Sigmoid colon (tissue), 7 donors: ENCODE data around the gene FBLN1. TPM values are rescaled to one million over a fixed set of nuclear protein-coding genes. Genes with fewer than 3 reads are reported as not detected.

ENCODE experiments used
- DNase-seq: peaks from one replicate; pipeline ENCODE4 v3.0.0-alpha.2; 2019
- H3K27ac ChIP-seq, 4 donors: fragments of 200-600 bp; sonication (generic); one replicate each; pipeline ENCODE4 v1.5.1; 2016 to 2019; ENCODE audit warnings: mild to moderate bottlenecking in 1 of 4
- H3K27me3 ChIP-seq, 3 donors: fragments of 200-600 bp; sonication (generic); one replicate each; pipeline ENCODE4 v1.5.1; 2019; ENCODE audit warnings: mild to moderate bottlenecking in 1 of 3
- H3K36me3 ChIP-seq, 4 donors: fragments of 200-600 bp; sonication (generic); one replicate each; pipeline ENCODE4 v1.5.1; 2016 to 2019
- H3K4me1 ChIP-seq, 4 donors: fragments of 200-600 bp; sonication (generic); one replicate each; pipeline ENCODE4 v1.5.1; 2017 to 2019
- H3K4me3 ChIP-seq, 4 donors: fragments of 200-600 bp; sonication (generic); one replicate each; pipeline ENCODE4 v1.5.1; 2017 to 2019; ENCODE audit warnings: mild to moderate bottlenecking in 2 of 4, moderate library complexity in 1 of 4
- H3K9me3 ChIP-seq, 4 donors: fragments of 200-600 bp in 3 of 4; sonication (generic) in 3 of 4; one replicate each; pipeline versions ENCODE4 v1.5.1 to v1.6.1; 2013 to 2019
- EP300 ChIP-seq, 4 donors: sonication (generic); formaldehyde crosslinking; IDR thresholded peaks; one replicate each; pipeline ENCODE4 v1.6.1; 2017; ENCODE audit warnings: antibody characterized with exemption in 4 of 4
- POLR2A ChIP-seq, 2 donors: fragments of 450-650 bp; IDR thresholded peaks; one replicate each; pipeline ENCODE4 v1.6.1; 2016; ENCODE audit warnings: antibody characterized with exemption in 2 of 2, mild to moderate bottlenecking in 2 of 2, moderate library complexity in 2 of 2
- POLR2AphosphoS5 ChIP-seq, 4 donors: sonication (generic); formaldehyde crosslinking; IDR thresholded peaks; one replicate each; pipeline ENCODE4 v1.6.1; 2017; ENCODE audit warnings: antibody characterized with exemption in 4 of 4
- WGBS, 2 donors: extraction: QIAGEN DNeasy Blood & Tissue Kit; methylation state at CpG; one replicate each; pipeline ENCODE4 v1.1.7; 2013; 5-methylcytosine and 5-hydroxymethylcytosine counted together
- intact Hi-C: fragments of 100-400 bp; cut with DNase I; formaldehyde crosslinking; loops from one replicate; pipeline ENCODE4 v1.15.1; 2023
- polyA plus RNA-seq, 3 donors: library from polyadenylated mRNA; stranded (reverse); fragments of 200-250 nt; gene quantifications; one replicate each; pipeline ENCODE4 v1.2.3, GENCODE V29; 2013
- total RNA-seq, 4 donors: library from RNA; depleted of rRNA; stranded (reverse); fragments of >200 nt; gene quantifications; one replicate each; pipeline ENCODE4 v1.1.0, GENCODE V29; 2016
- TF ChIP-seq, protein P1 (sequence below), 4 experiments: fragments of 450-650 bp in 3 of 4; fragments of 200-600 bp in 1 of 4; IDR thresholded peaks; one replicate each; pipeline ENCODE4 v1.5.1; 2016 to 2019; ENCODE audit warnings: antibody characterized with exemption in 4 of 4, mild to moderate bottlenecking in 3 of 4, moderate library complexity in 2 of 4
- donor health status: healthy with polysubstance abuse.
- donor health status: Bipolar disorder and iron deficiency.
- donor health status: healthy.

The FBLN1 gene
- total and polyA plus RNA-seq, 7 donors, result 9.0 to 230 (median 123) TPM

DNA sequence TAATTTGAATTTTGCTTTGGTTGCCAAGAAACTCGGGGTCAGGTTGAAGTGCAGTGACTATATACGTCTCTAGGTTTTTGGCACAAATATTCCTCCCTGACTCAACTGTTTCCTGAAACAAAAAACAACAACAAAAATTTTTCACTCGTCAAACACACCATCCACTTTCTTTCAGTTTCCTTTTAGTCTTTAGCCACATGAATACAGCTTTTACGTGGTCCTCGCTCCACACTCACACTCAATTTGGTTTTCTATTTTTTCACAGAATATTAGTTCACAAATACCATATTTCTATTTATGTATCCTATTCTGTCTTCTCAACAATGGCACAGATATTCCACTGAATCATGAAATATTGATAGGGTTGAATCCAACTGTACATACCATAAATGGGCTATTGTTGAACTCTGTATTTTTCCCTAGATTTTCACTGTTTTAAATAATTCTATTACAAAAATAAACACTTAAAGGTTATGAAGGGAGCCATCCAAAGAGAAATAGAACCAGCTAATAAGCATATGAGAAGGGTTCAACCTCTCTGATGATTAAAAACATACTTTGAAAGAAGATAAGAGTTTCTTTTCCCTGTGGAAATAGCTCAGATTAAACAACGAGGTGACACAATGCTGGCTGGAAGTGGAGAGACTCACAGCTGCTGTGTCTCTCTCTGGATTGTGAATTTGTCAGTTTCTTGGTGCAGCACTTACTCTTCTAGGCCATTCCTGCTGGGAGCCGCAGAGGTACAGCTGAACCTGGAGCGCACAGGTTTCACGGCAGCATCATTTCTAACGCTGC, 5.1 kb upstream of the FBLN1 start:
- TF ChIP-seq POLR2AphosphoS5 (IDR thresholded peaks at IDR 0.05) (peak in 3 of 4 donors; percentile 15 to 52 (median 49)), EP300 (IDR thresholded peaks at IDR 0.05) (no peak), POLR2A (IDR thresholded peaks at IDR 0.05) (no peak)
- peaks cover 0 to 5% (median 5%) of the 10 kb centered on the region in 3 donors for H3K27me3 ChIP-seq
- intact Hi-C loops, result loop anchor here (5.0 kb wide), 1 partner anchor 45 kb away; no protein-coding TSS in a partner anchor
- no peak overlapping the region for H3K4me3 ChIP-seq
- DNase-seq, result no peak
- peak overlapping the region; percentile 34 to 57 (median 43) for H3K27ac ChIP-seq
- no peaks in the 10 kb centered on the region for H3K9me3 ChIP-seq
- peaks cover 0 to 18% (median 7%) of the 10 kb centered on the region in 4 donors for H3K4me1 ChIP-seq
- WGBS, 2 donors, result 58 to 62% methylated on average over 10 of the region's 10 CpGs
- no peaks in the 10 kb centered on the region for H3K36me3 ChIP-seq

DNA sequence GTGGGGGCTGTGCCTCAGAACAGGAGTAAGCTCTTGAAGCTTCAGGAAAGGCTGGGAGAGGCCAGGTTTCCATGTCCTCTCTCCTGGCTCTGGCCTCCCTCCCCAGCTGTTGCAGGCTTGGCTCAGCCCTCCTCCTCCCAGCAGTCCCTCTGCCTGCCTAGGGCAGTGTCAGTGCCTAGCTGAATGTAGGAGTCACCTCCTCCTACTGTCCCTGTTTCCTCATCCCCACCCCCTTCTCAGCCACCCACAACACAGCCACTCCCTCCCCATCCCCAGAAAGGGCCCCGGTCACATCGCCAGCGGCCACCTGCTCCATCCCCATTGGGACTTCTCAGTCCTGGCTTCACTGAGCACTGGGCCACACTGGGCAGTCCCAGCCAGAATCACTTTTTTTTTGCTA, 2.9 kb upstream of the FBLN1 start:
- peak overlapping the region; percentile 20 to 50 (median 46) for H3K27ac ChIP-seq
- peaks cover 8 to 21% (median 11%) of the 10 kb centered on the region in 3 donors for H3K27me3 ChIP-seq
- peaks cover 0 to 37% (median 27%) of the 10 kb centered on the region in 4 donors for H3K4me1 ChIP-seq
- intact Hi-C loops, result loop anchor here (5.0 kb wide), 1 partner anchor 47 kb away; no protein-coding TSS in a partner anchor
- no peaks in the 10 kb centered on the region for H3K9me3 ChIP-seq
- H3K4me3 ChIP-seq, result no peak overlapping the region
- no peaks in the 10 kb centered on the region for H3K36me3 ChIP-seq
- peak; percentile 92 for DNase-seq
- no peak for TF ChIP-seq POLR2AphosphoS5 (IDR thresholded peaks at IDR 0.05)
- TF ChIP-seq, protein P1, sequence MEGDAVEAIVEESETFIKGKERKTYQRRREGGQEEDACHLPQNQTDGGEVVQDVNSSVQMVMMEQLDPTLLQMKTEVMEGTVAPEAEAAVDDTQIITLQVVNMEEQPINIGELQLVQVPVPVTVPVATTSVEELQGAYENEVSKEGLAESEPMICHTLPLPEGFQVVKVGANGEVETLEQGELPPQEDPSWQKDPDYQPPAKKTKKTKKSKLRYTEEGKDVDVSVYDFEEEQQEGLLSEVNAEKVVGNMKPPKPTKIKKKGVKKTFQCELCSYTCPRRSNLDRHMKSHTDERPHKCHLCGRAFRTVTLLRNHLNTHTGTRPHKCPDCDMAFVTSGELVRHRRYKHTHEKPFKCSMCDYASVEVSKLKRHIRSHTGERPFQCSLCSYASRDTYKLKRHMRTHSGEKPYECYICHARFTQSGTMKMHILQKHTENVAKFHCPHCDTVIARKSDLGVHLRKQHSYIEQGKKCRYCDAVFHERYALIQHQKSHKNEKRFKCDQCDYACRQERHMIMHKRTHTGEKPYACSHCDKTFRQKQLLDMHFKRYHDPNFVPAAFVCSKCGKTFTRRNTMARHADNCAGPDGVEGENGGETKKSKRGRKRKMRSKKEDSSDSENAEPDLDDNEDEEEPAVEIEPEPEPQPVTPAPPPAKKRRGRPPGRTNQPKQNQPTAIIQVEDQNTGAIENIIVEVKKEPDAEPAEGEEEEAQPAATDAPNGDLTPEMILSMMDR (IDR thresholded peaks at IDR 0.05), result no peak
- no peak for TF ChIP-seq POLR2A (IDR thresholded peaks at IDR 0.05)
- no peak for TF ChIP-seq EP300 (IDR thresholded peaks at IDR 0.05)
- WGBS, 2 donors, result 72 to 83% methylated on average over 3 of the region's 3 CpGs

DNA sequence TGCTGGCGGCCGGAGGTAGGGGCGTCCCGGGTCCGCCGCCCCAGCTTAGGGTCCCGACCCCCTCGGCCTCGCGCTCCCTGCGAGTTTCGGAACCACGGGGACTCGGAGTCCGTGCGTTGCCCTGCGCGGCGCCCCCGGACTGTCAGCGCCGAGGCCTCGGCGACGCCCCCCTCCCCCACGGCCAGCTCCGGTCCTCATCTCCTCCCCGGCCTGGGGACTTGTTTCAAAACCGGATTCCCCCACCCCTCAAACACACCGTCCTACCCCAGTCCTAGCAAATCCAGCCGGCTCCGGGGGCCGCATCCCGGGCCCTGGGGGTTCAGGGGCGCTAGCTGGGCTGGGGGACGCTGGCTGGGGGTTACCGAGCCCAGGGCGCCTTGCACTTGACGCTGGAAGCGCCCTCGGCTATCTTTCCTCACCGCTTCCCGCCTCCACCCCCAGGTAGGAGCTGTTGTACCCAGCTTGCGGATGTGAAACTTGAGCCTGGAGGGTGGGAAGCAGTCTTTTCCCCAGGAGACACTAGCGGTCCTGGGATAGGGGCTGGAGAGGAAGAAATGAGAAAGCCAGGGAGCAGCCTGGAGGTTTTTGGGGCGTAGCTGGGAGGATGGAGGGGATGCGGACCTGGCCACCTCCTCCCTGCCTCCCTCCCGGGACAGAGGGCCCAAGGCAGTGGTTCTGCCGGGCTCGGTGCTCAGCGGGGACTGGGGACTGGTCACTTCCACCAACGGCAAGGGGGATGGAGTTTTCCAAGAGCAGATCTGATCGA, 550 bp downstream of the FBLN1 start:
- H3K4me3 ChIP-seq, result peak overlapping the region; percentile 48 to 63 (median 61)
- intact Hi-C loops, result no loop called here
- WGBS, 2 donors, result 13 to 20% methylated on average over 53 of the region's 53 CpGs
- H3K9me3 ChIP-seq, result no peaks in the 10 kb centered on the region
- TF ChIP-seq, protein P1 (IDR thresholded peaks at IDR 0.05), result no peak
- TF ChIP-seq EP300 (IDR thresholded peaks at IDR 0.05), result no peak
- no peak for TF ChIP-seq POLR2AphosphoS5 (IDR thresholded peaks at IDR 0.05)
- TF ChIP-seq POLR2A (IDR thresholded peaks at IDR 0.05), result no peak
- DNase-seq, result no peak
- peaks cover 8 to 21% (median 11%) of the 10 kb centered on the region in 3 donors for H3K27me3 ChIP-seq
- peak overlapping the region; percentile 74 to 82 (median 78) for H3K27ac ChIP-seq
- peaks cover 0 to 45% (median 38%) of the 10 kb centered on the region in 4 donors for H3K4me1 ChIP-seq
- no peaks in the 10 kb centered on the region for H3K36me3 ChIP-seq

DNA sequence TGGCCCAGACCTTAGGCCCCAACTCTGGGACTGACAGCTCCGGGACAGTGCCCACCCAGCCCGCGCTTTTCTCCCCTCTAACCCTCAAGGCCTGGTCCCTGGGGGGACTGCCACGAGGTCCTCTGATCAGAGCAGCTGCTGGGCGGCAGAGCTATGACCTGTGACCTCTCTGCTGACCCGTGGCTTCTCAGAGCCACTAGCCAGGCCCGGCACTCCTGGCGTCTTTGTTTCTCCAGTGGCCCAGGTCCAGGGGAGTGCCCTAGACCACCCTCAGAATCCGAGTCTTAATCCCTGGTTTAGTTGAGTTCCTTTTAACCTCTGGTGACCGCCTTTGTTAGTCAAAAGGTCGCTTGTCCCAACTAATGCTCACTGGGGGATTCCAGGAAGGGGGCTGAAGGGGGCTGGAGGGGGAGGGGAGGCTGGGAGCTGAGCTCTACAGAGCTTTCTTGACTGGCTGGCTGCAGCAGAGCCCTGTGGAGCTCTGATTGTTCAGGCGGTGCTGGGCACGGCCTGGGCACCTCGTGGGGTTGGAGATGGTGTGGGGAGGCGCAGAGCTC, 1.2 kb downstream of the FBLN1 start:
- Histone ChIP-seq H3K27ac (peak overlapping the region; percentile 74 to 82 (median 78)), H3K36me3 (no peaks in the 10 kb centered on the region), H3K4me3 (peak overlapping the region; percentile 48 to 63 (median 61)), H3K27me3 (peaks cover 8 to 21% (median 11%) of the 10 kb centered on the region in 3 donors), H3K4me1 (peaks cover 0 to 46% (median 40%) of the 10 kb centered on the region in 4 donors), H3K9me3 (no peaks in the 10 kb centered on the region)
- TF ChIP-seq EP300 (IDR thresholded peaks at IDR 0.05) (no peak), POLR2A (IDR thresholded peaks at IDR 0.05) (no peak), POLR2AphosphoS5 (IDR thresholded peaks at IDR 0.05) (no peak)
- TF ChIP-seq, protein P1 (IDR thresholded peaks at IDR 0.05), result no peak
- DNase-seq, result no peak
- WGBS, 2 donors, result 55 to 67% methylated on average over 15 of the region's 15 CpGs
- intact Hi-C loops, result no loop called here
